HUES64 (cell line): ENCODE data around the gene SBNO2.

Experiments used
- H3K27ac ChIP-seq: 2 replicates; pipeline ENCODE4 v1.7.0; 2013; ENCODE audit warnings: low read depth, low read length, inconsistent platforms
- H3K27me3 ChIP-seq: 2 replicates; pipeline ENCODE4 v1.6.1; 2013; ENCODE audit warnings: mild to moderate bottlenecking, low read length; ENCODE audit not compliant: insufficient read depth
- H3K36me3 ChIP-seq: 2 replicates; pipeline ENCODE4 v1.6.1; 2013; ENCODE audit warnings: mild to moderate bottlenecking, low read length; ENCODE audit not compliant: insufficient read depth
- H3K4me1 ChIP-seq: 2 replicates; pipeline ENCODE4 v1.6.1; 2013; ENCODE audit warnings: mild to moderate bottlenecking, low read length, moderate library complexity; ENCODE audit not compliant: insufficient read depth
- H3K4me3 ChIP-seq: 2 replicates; pipeline ENCODE4 v1.5.1; 2013; ENCODE audit warnings: mild to moderate bottlenecking, low read length, moderate library complexity
- H3K9ac ChIP-seq: 2 replicates; pipeline ENCODE4 v1.6.1; 2013; ENCODE audit warnings: mild to moderate bottlenecking, low read depth, low read length
- H3K9me3 ChIP-seq: 2 replicates; pipeline ENCODE4 v1.6.1; 2013; ENCODE audit warnings: low read depth, low read length; ENCODE audit not compliant: insufficient read depth
- WGBS: fragments of 150-250, 120-280 bp; methylation state at CpG from one replicate; pipeline ENCODE4 v1.1.7; 2013; ENCODE audit warnings: missing lambda C conversion rate; 5-methylcytosine and 5-hydroxymethylcytosine counted together

SBNO2 gene

DNA sequence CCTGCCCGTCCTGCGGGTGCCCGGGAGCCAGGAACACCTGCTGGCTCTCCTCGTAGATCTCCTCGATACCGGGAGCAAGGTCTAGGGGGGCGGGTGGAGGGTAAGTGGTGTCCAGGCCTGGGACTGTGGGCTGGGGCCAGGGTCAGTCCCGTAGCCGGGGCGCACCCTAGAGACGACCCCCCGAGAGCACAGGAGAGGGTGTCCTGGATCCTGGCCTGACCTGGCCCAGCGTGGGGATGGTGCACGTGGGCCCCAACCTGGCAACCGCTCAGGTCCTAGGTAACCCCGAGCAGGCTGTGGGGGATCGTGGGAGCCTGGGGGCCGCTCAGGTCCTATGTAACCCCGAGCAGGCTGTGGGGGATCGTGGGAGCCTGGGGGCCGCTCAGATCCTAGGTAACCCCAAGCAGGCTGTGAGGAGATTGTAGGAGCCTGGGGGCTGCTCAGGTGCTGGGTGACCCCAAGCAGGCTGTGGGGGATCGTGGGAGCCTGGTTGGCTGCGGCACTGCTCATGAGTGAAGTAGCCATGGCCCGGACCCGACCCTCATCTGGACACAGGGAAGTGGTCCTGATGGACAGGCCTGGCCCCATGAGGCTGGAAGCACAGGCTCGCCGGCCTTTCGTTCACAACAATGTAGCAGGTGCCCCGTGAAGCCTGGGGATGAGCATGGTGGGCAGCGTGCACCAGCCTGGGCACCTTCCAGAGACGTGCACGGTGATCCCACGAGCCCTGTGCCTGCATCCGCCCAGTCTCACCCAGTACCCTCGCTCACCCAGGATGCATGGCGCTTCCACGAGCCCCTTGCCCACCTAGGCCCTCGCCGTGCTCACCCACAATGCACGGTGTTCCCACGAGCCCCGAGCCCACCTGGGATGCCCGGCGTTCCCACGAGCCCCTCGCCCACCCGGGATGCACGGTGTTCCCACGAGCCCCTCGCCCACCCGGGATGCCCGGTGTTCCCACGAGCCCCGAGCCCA lies 64.1 kb downstream of the SBNO2 start:
- H3K4me1 ChIP-seq, result peaks cover 4% of the 10 kb centered on the region; the same call in 1 of the 2 replicates
- H3K4me3 ChIP-seq, result no peak overlapping the region
- no peaks in the 10 kb centered on the region for H3K9me3 ChIP-seq
- H3K36me3 ChIP-seq, result peaks cover 27% of the 10 kb centered on the region
- H3K27ac ChIP-seq, result no peak overlapping the region
- H3K27me3 ChIP-seq, result no peaks in the 10 kb centered on the region
- WGBS, result 95% methylated on average over 54 of the region's 54 CpGs
- no peak overlapping the region for H3K9ac ChIP-seq

DNA sequence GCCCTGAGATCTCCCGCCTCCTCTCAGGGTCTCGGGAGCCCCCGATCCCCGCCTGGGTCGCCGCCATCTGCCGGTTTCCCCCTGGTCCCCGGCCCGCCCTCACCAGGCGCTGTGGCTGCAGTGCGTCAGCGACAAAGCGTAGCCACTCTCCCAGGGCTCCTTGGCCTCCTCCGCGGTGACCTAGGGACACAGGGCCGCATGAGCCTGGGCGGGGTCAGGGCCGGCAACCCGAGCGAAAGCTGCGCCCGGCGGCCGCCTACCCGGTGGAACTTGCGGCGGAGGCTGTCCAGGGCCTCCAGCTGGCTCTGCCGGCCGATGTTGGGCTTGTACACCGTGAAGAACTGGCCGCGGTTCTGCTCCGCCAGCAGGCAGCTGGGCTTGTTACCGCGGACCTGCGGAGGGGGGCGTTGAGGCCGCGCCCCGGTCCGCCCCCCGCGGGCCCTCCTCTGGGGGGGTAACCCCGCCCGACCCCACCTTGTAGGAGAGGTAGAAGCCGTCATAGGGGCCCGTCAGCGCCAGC lies 65.0 kb downstream of the SBNO2 start:
- Histone ChIP-seq H3K36me3 (peaks cover 26% of the 10 kb centered on the region), H3K9ac (no peak overlapping the region), H3K4me1 (peaks cover 4% of the 10 kb centered on the region; the same call in 1 of the 2 replicates), H3K9me3 (no peaks in the 10 kb centered on the region), H3K27ac (no peak overlapping the region), H3K27me3 (no peaks in the 10 kb centered on the region), H3K4me3 (no peak overlapping the region)
- 93% methylated on average over 48 of the region's 48 CpGs for WGBS

- no peak overlapping the region for H3K9ac ChIP-seq
- H3K27me3 ChIP-seq, result no peaks in the 10 kb centered on the region
- WGBS, result 96% methylated on average over 89 of the region's 89 CpGs
- H3K9me3 ChIP-seq, result no peaks in the 10 kb centered on the region
- no peak overlapping the region for H3K27ac ChIP-seq
- H3K4me1 ChIP-seq, result peaks cover 4% of the 10 kb centered on the region; the same call in 1 of the 2 replicates
- H3K4me3 ChIP-seq, result no peak overlapping the region
- peaks cover 24% of the 10 kb centered on the region for H3K36me3 ChIP-seq
These were observed 65.6 kb downstream of the SBNO2 start for GRCh38 chr19:1108291-1109031.

DNA sequence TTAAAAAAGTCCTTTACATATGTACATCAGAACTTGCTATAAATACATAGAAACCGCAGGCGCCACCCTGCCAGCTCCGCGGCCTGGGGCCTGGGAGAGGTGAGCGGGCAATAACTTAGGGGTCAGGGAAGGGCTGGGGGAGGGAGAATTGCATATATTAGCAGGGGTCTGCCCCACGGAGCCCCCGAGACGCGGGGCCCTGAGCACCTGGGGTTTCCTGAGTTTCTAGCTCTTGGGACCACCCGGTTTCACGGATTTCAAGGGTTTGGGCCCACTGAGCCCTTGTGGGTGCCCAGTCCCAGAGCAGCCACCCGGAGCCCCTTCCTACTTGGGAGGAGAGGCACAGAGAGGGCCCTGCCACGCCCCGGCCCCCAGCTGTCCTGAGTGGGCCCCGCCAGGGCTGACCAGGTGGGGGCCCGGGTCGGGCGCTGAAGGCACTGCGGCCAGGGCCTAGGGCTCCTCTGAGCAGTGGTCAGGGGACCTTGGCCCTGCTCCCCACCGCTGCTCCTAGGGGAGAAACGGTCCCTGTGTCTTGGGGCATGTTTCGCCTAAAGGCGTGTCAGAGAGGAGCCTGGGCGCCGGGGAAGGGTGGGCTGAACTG lies 66.3 kb downstream of the SBNO2 start:
- Histone ChIP-seq H3K4me3 (no peak overlapping the region), H3K9ac (no peak overlapping the region; the same call in 1 of the 2 replicates), H3K27ac (0 out of 2 replicates have a peak overlapping the region, but pooled peaks have one; percentile 49), H3K4me1 (0 out of 2 replicates have a peak, but pooled peaks cover under 1% of the 10 kb centered on the region), H3K36me3 (peaks cover 24% of the 10 kb centered on the region), H3K9me3 (no peaks in the 10 kb centered on the region), H3K27me3 (no peaks in the 10 kb centered on the region)
- WGBS, result 95% methylated on average over 25 of the region's 25 CpGs

DNA sequence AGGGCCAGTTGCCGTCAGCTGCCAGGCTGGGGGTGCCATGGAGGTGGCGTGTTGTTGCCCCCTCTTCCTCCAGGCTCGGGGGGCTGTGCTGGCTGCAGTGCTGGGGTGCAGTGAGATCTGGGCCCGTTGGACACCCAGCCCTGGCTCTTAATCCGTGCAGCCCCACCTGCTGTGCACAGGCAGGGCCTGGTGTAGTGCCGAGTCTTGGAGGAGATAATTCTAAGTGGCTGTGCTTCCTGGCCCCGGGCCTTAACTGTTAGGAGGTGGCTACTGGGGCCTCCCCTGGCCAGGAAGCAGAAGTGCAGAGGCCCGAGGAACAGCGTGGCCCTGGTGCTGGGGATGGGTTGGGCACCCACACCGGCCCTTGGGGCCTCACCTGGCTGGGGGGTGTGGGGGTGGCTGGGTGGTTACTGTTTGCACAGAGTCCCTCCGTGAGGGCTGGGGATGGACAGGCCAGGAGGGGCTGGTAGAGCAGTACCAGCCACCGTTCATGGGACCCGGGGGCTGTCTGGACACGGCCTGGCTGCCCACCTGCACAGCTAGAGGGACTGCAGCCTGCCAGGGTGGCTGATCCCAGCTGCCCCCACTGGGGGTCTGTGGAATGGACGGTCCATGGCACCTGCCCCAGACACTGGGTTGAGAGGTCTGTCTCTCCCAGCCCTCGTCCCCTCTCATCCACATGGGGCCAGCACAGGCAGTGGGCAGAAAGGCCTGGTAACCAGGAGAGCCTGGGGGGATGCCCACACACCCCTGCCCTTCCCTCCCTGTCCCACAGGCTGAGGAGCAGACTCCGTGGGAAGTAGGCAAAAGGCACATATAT lies 67.0 kb downstream of the SBNO2 start:
- Histone ChIP-seq H3K36me3 (peaks cover 24% of the 10 kb centered on the region), H3K27ac (peak overlapping the region; percentile 49; the same call in 1 of the 2 replicates), H3K27me3 (no peaks in the 10 kb centered on the region), H3K9me3 (no peaks in the 10 kb centered on the region), H3K4me3 (no peak overlapping the region), H3K4me1 (peaks cover 5% of the 10 kb centered on the region; the same call in 1 of the 2 replicates), H3K9ac (no peak overlapping the region)
- WGBS, result 87% methylated on average over 17 of the region's 17 CpGs

DNA sequence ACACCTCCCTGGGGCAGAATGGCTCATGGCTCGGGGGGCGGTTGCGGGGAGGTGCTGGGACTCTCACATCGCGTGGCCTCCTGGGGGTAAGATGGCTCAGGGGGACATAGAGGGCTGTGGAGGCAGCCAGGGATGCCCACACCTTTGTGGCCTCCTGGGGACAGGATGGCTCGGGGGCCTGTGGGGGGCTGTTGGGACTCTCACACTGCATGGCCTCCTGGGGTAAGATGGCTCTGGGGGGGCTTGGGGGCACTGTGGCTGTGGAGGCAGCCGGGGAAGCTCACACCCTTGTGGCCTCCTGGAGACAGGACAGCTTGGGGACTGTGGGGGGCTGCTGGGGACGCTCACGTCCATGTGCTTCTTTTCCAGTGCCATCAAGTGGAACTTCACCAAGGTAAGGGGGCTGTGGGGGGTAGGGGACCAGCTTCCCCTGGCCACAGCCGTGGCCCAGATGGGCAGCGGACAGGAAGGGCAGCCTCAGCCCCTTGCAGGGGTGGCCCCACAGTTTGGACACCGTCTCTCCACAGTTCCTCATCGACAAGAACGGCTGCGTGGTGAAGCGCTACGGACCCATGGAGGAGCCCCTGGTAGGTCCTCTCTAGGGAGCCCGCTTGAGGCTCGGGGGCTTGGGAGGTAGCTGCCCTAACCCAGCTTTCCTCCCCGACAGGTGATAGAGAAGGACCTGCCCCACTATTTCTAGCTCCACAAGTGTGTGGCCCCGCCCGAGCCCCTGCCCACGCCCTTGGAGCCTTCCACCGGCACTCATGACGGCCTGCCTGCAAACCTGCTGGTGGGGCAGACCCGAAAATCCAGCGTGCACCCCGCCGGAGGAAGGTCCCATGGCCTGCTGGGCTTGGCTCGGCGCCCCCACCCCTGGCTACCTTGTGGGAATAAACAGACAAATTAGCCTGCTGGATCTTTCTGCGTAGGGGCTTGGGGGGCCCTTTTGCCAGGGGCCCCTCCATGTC lies 67.9 kb downstream of the SBNO2 start:
- Histone ChIP-seq H3K27ac (0 out of 2 replicates have a peak overlapping the region, but pooled peaks have one; percentile 35), H3K9me3 (no peaks in the 10 kb centered on the region), H3K4me1 (peaks cover 11% of the 10 kb centered on the region; the same call in 1 of the 2 replicates), H3K9ac (no peak overlapping the region), H3K27me3 (no peaks in the 10 kb centered on the region), H3K36me3 (peaks cover 24% of the 10 kb centered on the region), H3K4me3 (no peak overlapping the region)
- WGBS, result 93% methylated on average over 32 of the region's 32 CpGs

DNA sequence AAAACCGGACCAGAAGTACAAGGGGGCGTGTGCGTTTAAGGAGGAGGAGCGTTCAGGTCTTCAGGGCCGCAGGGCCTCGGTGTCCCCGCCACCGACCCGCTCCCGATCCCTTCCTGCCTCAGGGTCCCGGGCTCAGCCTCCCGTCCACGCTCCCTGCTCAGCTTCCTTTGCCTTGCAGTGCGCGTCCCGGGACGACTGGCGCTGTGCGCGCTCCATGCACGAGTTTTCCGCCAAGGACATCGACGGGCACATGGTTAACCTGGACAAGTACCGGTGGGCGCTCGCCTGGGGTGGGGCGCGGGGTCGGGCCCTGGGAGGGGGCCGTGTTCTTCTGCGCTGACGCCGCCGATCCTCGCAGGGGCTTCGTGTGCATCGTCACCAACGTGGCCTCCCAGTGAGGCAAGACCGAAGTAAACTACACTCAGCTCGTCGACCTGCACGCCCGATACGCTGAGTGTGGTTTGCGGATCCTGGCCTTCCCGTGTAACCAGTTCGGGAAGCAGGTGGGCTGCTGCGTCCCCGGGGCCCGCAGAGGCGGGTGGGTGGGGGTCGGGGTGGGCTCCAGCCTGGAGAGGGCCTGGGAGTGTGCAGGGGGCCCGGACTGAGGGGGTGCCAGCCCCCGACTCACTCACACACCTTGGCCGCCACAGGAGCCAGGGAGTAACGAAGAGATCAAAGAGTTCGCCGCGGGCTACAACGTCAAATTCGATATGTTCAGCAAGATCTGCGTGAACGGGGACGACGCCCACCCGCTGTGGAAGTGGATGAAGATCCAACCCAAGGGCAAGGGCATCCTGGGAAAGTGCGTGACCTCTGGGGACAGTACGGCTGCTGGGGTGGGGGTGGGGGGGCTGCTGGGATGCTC lies 68.8 kb downstream of the SBNO2 start:
- WGBS, result 39% methylated on average over 69 of the region's 69 CpGs
- Histone ChIP-seq H3K27me3 (no peaks in the 10 kb centered on the region), H3K4me1 (peaks cover 11% of the 10 kb centered on the region; the same call in 1 of the 2 replicates), H3K36me3 (peaks cover 20% of the 10 kb centered on the region), H3K9ac (peak overlapping the region; percentile 92), H3K4me3 (peak overlapping the region; percentile 88), H3K27ac (peak overlapping the region; percentile 97), H3K9me3 (no peaks in the 10 kb centered on the region)

GRCh38 chr19:1104311-1105007 lies 69.6 kb downstream of the SBNO2 start:
- H3K36me3 ChIP-seq, result peaks cover 20% of the 10 kb centered on the region
- H3K27ac ChIP-seq, result peak overlapping the region; percentile 97
- H3K4me1 ChIP-seq, result peaks cover 11% of the 10 kb centered on the region; the same call in 1 of the 2 replicates
- WGBS, result under 1% methylated on average over 93 of the region's 93 CpGs
- H3K27me3 ChIP-seq, result no peaks in the 10 kb centered on the region
- peak overlapping the region; percentile 92 for H3K9ac ChIP-seq
- H3K9me3 ChIP-seq, result no peaks in the 10 kb centered on the region
- peak overlapping the region; percentile 88 for H3K4me3 ChIP-seq
